DND-41 (cell line): Measurements from ENCODE around the gene SERPINC1.

Source experiments
- EZH2 ChIP-seq: IDR thresholded peaks from 3 replicates; pipeline ENCODE4 v1.6.1; 2012; ENCODE audit warnings: borderline replicate concordance, low read depth, mild to moderate bottlenecking, moderate library complexity, low read length, inconsistent platforms; ENCODE audit not compliant: severe bottlenecking
- TF ChIP-seq, protein P1 (sequence below): IDR thresholded peaks from 2 replicates; pipeline ENCODE4 v1.5.1; 2012; ENCODE audit warnings: borderline replicate concordance, low read length, moderate library complexity, mild to moderate bottlenecking; ENCODE audit not compliant: poor library complexity, severe bottlenecking; ENCODE audit errors: extremely low read depth

DNA sequence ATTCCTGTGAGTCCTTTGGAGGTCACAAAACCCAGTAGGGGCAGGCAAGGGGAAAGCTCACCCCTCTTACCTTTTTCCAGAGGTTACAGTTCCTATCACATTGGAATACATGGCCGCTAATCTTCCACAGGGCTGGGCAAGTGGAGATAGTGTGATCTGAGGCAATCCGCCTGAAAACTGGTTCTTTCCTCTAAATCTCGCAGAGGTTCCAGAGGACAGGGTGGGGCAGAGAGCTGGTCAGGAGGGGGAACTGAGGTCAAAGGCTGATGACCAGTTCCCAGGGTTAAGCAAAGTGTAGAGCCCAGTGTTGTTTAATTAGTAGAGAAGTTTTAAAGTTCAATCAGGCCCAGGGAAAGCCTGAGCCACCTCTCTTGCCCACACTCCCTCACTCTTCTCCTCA is at the start of gene SERPINC1:
- TF ChIP-seq, protein P1, sequence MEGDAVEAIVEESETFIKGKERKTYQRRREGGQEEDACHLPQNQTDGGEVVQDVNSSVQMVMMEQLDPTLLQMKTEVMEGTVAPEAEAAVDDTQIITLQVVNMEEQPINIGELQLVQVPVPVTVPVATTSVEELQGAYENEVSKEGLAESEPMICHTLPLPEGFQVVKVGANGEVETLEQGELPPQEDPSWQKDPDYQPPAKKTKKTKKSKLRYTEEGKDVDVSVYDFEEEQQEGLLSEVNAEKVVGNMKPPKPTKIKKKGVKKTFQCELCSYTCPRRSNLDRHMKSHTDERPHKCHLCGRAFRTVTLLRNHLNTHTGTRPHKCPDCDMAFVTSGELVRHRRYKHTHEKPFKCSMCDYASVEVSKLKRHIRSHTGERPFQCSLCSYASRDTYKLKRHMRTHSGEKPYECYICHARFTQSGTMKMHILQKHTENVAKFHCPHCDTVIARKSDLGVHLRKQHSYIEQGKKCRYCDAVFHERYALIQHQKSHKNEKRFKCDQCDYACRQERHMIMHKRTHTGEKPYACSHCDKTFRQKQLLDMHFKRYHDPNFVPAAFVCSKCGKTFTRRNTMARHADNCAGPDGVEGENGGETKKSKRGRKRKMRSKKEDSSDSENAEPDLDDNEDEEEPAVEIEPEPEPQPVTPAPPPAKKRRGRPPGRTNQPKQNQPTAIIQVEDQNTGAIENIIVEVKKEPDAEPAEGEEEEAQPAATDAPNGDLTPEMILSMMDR, result no peak
- TF ChIP-seq EZH2, result no peak
